GM03348 (cell line): ENCODE data around the gene AMOT.

ENCODE experiments used
- DNase-seq: peaks from one replicate; pipeline ENCODE4 v3.0.0; 2012; ENCODE audit warnings: low spot score

AMOT gene

DNA sequence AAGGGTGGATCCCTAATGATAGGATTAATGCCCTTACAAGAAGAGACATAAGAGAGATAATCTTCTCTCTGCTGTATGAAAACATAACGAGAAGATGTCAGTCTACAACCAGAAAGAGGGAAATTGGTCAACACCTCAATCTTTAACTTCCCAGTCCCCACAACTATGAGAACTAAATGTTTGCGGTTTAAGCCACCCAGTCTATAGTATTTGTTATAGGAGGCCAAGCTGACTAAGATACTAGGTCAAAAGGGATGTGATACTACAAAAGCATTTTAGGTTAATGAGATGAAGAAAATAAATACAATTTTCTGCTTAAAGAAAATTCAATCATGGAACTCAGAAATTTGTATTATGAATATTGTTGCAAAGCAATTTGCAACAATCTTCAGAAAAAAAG is 105.5 kb downstream of the AMOT start:
- no peak for DNase-seq

DNA sequence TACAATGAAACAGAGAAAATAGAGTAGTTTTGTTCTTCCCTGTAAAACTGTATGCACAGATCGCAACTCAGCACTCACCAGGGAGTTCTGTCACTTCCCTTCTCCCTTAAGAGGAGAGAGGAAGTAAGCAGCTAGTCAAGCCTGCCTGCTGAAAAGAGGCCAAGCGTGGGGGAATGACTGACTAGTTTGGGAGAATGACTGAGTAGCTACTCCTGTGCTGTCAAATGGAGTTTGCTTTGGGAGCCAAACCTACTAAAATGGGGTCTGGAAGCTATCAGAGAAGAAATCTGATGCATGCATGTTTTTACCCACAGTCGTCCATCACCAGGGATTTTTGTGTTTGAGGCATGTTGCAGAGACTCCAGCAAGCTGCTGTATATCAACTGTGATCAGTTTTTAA is 106.3 kb downstream of the AMOT start:
- peak; percentile 27 for DNase-seq

DNA sequence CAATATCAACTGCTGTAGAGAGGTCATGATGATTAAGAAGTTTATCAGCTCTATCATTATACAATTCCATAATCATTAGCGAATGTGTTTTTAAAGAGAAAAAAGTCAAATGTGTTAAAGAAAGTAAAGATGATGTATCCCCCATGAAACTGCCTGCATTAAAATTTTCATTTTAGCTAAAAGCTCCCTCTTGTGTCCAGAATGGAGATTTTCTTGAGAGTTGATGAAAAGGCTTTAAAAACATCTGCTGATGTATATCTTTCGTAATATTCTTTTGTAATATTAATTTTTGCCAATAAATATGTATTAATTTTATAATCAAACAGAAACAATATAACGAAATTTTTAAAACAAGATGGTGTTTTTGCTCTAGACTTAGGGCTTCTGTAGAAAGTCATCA is 108.8 kb downstream of the AMOT start:
- DNase-seq = no peak
